CD4-positive, alpha-beta memory T cell (primary cell): Measurements from ENCODE around the gene LRRC75B. TPM values are rescaled to one million over a fixed set of nuclear protein-coding genes. Genes with fewer than 3 reads are reported as not detected.

Experiments used
- CTCF ChIA-PET: fragments of 350-600 bp; sonication (Branson Sonifier 250); formaldehyde crosslinking; loops from one replicate; lab custom pipeline; 2021; ENCODE audit warnings: inconsistent platforms; ENCODE audit not compliant: partially characterized antibody; lab: Charles Lee
- POLR2A ChIA-PET: fragments of 350-600 bp; sonication (Branson Sonifier 250); formaldehyde crosslinking; loops from one replicate; lab custom pipeline; 2021; ENCODE audit not compliant: partially characterized antibody; lab: Charles Lee
- DNase-seq, 5 donors: peaks; one replicate each; pipeline versions ENCODE4 v3.0.0 to v3.0.0-alpha.2; 2020 to 2022; ENCODE audit warnings: mixed read lengths in 1 of 5
- H3K27ac ChIP-seq: one replicate; pipeline ENCODE4 v1.7.0; 2013; ENCODE audit warnings: low read depth, low read length
- H3K27me3 ChIP-seq: 2 replicates; pipeline ENCODE4 v1.7.0; 2013; ENCODE audit warnings: mild to moderate bottlenecking, low read length, moderate library complexity; ENCODE audit not compliant: insufficient read depth
- H3K36me3 ChIP-seq: 2 replicates; pipeline ENCODE4 v1.7.0; 2013; ENCODE audit warnings: mild to moderate bottlenecking, low read length, moderate library complexity; ENCODE audit not compliant: insufficient read depth
- H3K4me1 ChIP-seq: 2 replicates; pipeline ENCODE4 v1.7.0; 2013; ENCODE audit warnings: mild to moderate bottlenecking, low read length, moderate library complexity; ENCODE audit not compliant: insufficient read depth
- H3K4me3 ChIP-seq, 2 donors: one replicate each; pipeline ENCODE4 v1.7.0; 2013; ENCODE audit warnings: low read length in 2 of 2, mild to moderate bottlenecking in 1 of 2
- H3K9me3 ChIP-seq, 2 donors: one replicate each; pipeline ENCODE4 v1.7.0; 2013; ENCODE audit warnings: low read length in 2 of 2, control low read depth in 1 of 2; ENCODE audit not compliant: control insufficient read depth in 1 of 2
- H3K27ac Mint-ChIP-seq, 7 donors: one replicate each; pipeline ENCODE4 v1.8.0; 2020 to 2021; ENCODE audit warnings: mixed read lengths in 7 of 7, mild to moderate bottlenecking in 6 of 7, inconsistent platforms in 3 of 7, moderate library complexity in 3 of 7
- H3K27me3 Mint-ChIP-seq, 2 donors: one replicate each; pipeline ENCODE4 v1.8.0; 2020 to 2021; ENCODE audit warnings: mixed read lengths in 2 of 2
- H3K36me3 Mint-ChIP-seq, 2 donors: one replicate each; pipeline ENCODE4 v1.8.0; 2020 to 2021; ENCODE audit warnings: mixed read lengths in 2 of 2, inconsistent platforms in 1 of 2, mild to moderate bottlenecking in 1 of 2
- H3K4me1 Mint-ChIP-seq, 4 donors: one replicate each; pipeline ENCODE4 v1.8.0; 2020 to 2021; ENCODE audit warnings: mixed read lengths in 4 of 4, mild to moderate bottlenecking in 1 of 4
- H3K4me3 Mint-ChIP-seq, 8 donors: one replicate each; pipeline ENCODE4 v1.8.0; 2020 to 2021; ENCODE audit warnings: mixed read lengths in 8 of 8, mild to moderate bottlenecking in 7 of 8, moderate library complexity in 6 of 8, inconsistent platforms in 3 of 8
- H3K9me3 Mint-ChIP-seq, 8 donors: one replicate each; pipeline ENCODE4 v1.8.0; 2020 to 2021; ENCODE audit warnings: mixed read lengths in 8 of 8, mild to moderate bottlenecking in 5 of 8, inconsistent platforms in 3 of 8, moderate library complexity in 1 of 8
- intact Hi-C: fragments of 100-400 bp; cut with micrococcal nuclease; formaldehyde crosslinking; loops from one replicate; pipeline ENCODE4 v1.15.1; 2023
- polyA plus RNA-seq, 2 donors: library from polyadenylated mRNA; unstranded; fragments of 300-500 nt; fragmentation: Illumina TruSeq; gene quantifications; one replicate each; pipeline ENCODE4 v1.2.3, GENCODE V29; 2021
- total RNA-seq, 2 experiments: library from RNA; stranded (reverse); gene quantifications; one replicate each; pipeline ENCODE4 v1.2.3, GENCODE V29; 2021

Gene LRRC75B
- total and polyA plus RNA-seq, 4 experiments from 2014 or later: 0.19 to 0.40 TPM; not detected in 2

DNA sequence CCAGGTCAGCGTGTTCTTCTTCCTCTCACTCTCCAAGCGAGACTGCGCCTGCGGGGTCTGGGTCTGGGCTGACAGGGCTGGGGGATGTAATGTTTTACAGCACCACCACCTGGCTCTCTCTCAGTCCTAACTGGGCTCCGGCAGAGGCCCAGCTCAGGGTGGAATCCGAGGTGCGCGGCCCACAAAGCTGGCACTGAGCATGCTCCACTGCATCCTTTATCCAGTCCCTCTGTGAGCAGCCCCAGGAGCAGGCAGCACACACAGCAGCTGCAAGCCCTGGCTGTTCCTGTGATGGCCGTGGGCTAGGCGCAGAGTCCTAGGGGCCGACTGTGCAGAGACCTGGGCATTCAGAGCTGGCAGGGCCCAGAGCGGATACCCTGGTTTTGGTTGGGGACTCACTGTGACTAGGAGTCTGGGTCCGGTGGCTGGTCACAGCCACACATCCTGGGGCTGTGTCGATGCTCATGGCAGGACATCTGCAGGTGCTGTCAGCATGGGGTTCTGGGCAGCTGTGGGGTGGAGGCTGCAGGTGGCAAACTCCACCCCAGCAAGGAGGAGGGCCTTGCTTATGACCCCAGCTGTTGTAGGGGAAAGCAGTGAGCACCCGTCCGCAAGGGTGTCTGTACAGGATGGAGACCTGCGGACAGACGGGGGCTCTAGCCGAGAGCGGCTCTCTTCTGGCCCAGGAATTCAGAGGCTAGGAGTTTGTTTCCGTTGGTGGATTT lies 4.0 kb downstream of the LRRC75B start:
- no peaks in the 10 kb centered on the region for H3K27me3 Mint-ChIP-seq
- intact Hi-C loops: no loop called here
- H3K27ac ChIP-seq: no peak overlapping the region
- H3K9me3 ChIP-seq: no peaks in the 10 kb centered on the region
- no peaks in the 10 kb centered on the region for H3K36me3 ChIP-seq
- no peak overlapping the region for H3K4me3 Mint-ChIP-seq
- no peaks in the 10 kb centered on the region for H3K36me3 Mint-ChIP-seq
- ChIA-PET POLR2A (no interaction called here), CTCF (no interaction called here)
- no peaks in the 10 kb centered on the region for H3K9me3 Mint-ChIP-seq
- H3K4me1 Mint-ChIP-seq: peaks cover 0 to 6% (median 2%) of the 10 kb centered on the region in 4 donors
- H3K4me3 ChIP-seq: no peak overlapping the region
- no peak overlapping the region for H3K27ac Mint-ChIP-seq
- DNase-seq: no peak
- H3K4me1 ChIP-seq: peaks cover 4% of the 10 kb centered on the region
- H3K27me3 ChIP-seq: no peaks in the 10 kb centered on the region

DNA sequence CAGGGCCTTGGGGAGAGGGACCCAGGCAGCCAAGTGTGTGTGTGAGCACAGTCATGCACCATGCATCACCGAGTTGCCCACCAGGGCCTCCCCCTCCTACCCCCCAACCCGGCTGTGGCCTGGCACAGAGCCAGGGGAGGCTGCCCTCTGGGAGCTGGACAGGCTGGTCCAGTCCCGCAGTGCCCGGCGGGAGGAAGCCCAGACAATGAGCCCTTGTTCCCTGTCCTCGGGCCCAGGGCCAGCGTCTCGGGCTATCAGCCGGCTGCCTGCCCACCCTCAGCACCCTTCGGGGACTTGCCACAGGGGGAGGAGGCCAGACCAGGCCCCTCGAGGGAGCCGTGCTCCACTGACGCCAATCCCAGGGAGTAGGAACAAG lies 4.5 kb downstream of the LRRC75B start:
- Mint-ChIP-seq H3K36me3 (no peaks in the 10 kb centered on the region), H3K4me1 (peaks cover 0 to 6% (median 2%) of the 10 kb centered on the region in 4 donors), H3K27me3 (no peaks in the 10 kb centered on the region), H3K27ac (no peak overlapping the region), H3K9me3 (no peaks in the 10 kb centered on the region), H3K4me3 (no peak overlapping the region)
- H3K9me3 ChIP-seq: no peaks in the 10 kb centered on the region
- peaks cover 4% of the 10 kb centered on the region for H3K4me1 ChIP-seq
- intact Hi-C loops: no loop called here
- H3K27ac ChIP-seq: no peak overlapping the region
- no peak overlapping the region for H3K4me3 ChIP-seq
- H3K27me3 ChIP-seq: no peaks in the 10 kb centered on the region
- POLR2A ChIA-PET: no interaction called here
- no peaks in the 10 kb centered on the region for H3K36me3 ChIP-seq
- no peak for DNase-seq
- CTCF ChIA-PET: no interaction called here

DNA sequence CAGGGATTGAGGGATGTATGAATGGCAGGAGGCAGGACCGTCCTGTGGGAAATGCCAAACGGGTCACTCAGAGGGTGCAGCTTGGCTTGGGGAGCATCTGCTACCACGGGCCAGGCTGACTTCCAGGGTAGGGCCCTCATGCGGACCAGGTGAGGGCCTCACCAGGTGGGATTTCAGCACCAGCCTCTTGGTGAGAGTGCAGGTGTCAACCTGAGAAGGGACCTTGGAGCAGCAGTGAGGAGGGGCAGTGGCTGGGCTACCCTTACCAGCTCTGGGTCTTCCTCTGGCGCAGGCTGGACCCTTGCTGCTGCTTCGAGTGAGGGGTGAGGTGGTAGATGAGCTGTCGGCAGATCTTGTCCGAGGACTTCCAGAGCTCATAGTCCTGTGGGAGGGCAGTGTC lies 4.9 kb downstream of the LRRC75B start:
- intact Hi-C loops: no loop called here
- Histone ChIP-seq H3K9me3 (no peaks in the 10 kb centered on the region), H3K4me3 (no peak overlapping the region), H3K27ac (no peak overlapping the region), H3K27me3 (no peaks in the 10 kb centered on the region), H3K4me1 (peaks cover 4% of the 10 kb centered on the region), H3K36me3 (no peaks in the 10 kb centered on the region)
- no peaks in the 10 kb centered on the region for H3K9me3 Mint-ChIP-seq
- DNase-seq: no peak
- peaks cover 0 to 6% (median 2%) of the 10 kb centered on the region in 4 donors for H3K4me1 Mint-ChIP-seq
- ChIA-PET POLR2A (no interaction called here), CTCF (no interaction called here)
- H3K36me3 Mint-ChIP-seq: no peaks in the 10 kb centered on the region
- no peak overlapping the region for H3K27ac Mint-ChIP-seq
- H3K4me3 Mint-ChIP-seq: no peak overlapping the region
- H3K27me3 Mint-ChIP-seq: no peaks in the 10 kb centered on the region

GRCh38 chr22:24587251-24587650 lies 5.6 kb downstream of the LRRC75B start:
- DNase-seq: no peak
- no peak overlapping the region for H3K4me3 Mint-ChIP-seq
- H3K4me1 Mint-ChIP-seq: peaks cover 0 to 3% (median under 1%) of the 10 kb centered on the region in 4 donors
- no peaks in the 10 kb centered on the region for H3K27me3 Mint-ChIP-seq
- Histone ChIP-seq H3K9me3 (no peaks in the 10 kb centered on the region), H3K36me3 (no peaks in the 10 kb centered on the region), H3K4me1 (peaks cover 2% of the 10 kb centered on the region), H3K27me3 (no peaks in the 10 kb centered on the region), H3K27ac (no peak overlapping the region), H3K4me3 (no peak overlapping the region)
- intact Hi-C loops: no loop called here
- H3K27ac Mint-ChIP-seq: no peak overlapping the region
- H3K9me3 Mint-ChIP-seq: no peaks in the 10 kb centered on the region
- ChIA-PET POLR2A (no interaction called here), CTCF (no interaction called here)
- no peaks in the 10 kb centered on the region for H3K36me3 Mint-ChIP-seq

- ChIA-PET CTCF (no interaction called here), POLR2A (no interaction called here)
- no peaks in the 10 kb centered on the region for H3K36me3 Mint-ChIP-seq
- intact Hi-C loops: no loop called here
- H3K9me3 ChIP-seq: no peaks in the 10 kb centered on the region
- no peak for DNase-seq
- H3K27me3 ChIP-seq: no peaks in the 10 kb centered on the region
- no peak overlapping the region for H3K4me3 ChIP-seq
- no peak overlapping the region for H3K4me3 Mint-ChIP-seq
- H3K27me3 Mint-ChIP-seq: no peaks in the 10 kb centered on the region
- H3K4me1 Mint-ChIP-seq: no peaks in the 10 kb centered on the region
- H3K9me3 Mint-ChIP-seq: peaks cover 0 to 2% (median 0%) of the 10 kb centered on the region in 8 donors
- no peaks in the 10 kb centered on the region for H3K4me1 ChIP-seq
- H3K27ac ChIP-seq: no peak overlapping the region
- no peaks in the 10 kb centered on the region for H3K36me3 ChIP-seq
- no peak overlapping the region for H3K27ac Mint-ChIP-seq
Observed at GRCh38 chr22:24585927-24586546, 6.8 kb downstream of the LRRC75B start.

GRCh38 chr22:24585461-24585860 lies 7.4 kb downstream of the LRRC75B start:
- Mint-ChIP-seq H3K36me3 (no peaks in the 10 kb centered on the region), H3K27ac (no peak overlapping the region), H3K4me1 (no peaks in the 10 kb centered on the region), H3K27me3 (no peaks in the 10 kb centered on the region), H3K4me3 (no peak overlapping the region), H3K9me3 (peaks cover 0 to 2% (median 0%) of the 10 kb centered on the region in 8 donors)
- Histone ChIP-seq H3K36me3 (no peaks in the 10 kb centered on the region), H3K9me3 (no peaks in the 10 kb centered on the region), H3K27me3 (no peaks in the 10 kb centered on the region), H3K4me3 (no peak overlapping the region), H3K4me1 (no peaks in the 10 kb centered on the region), H3K27ac (no peak overlapping the region)
- ChIA-PET POLR2A (no interaction called here), CTCF (no interaction called here)
- intact Hi-C loops: no loop called here
- no peak for DNase-seq

- ChIA-PET CTCF (no interaction called here), POLR2A (no interaction called here)
- Mint-ChIP-seq H3K9me3 (peaks cover 0 to 2% (median 0%) of the 10 kb centered on the region in 8 donors), H3K27ac (no peak overlapping the region), H3K27me3 (no peaks in the 10 kb centered on the region), H3K4me1 (no peaks in the 10 kb centered on the region), H3K4me3 (no peak overlapping the region), H3K36me3 (no peaks in the 10 kb centered on the region)
- intact Hi-C loops: no loop called here
- no peak overlapping the region for H3K4me3 ChIP-seq
- no peaks in the 10 kb centered on the region for H3K36me3 ChIP-seq
- H3K27ac ChIP-seq: no peak overlapping the region
- no peaks in the 10 kb centered on the region for H3K9me3 ChIP-seq
- H3K27me3 ChIP-seq: no peaks in the 10 kb centered on the region
- DNase-seq: no peak
- H3K4me1 ChIP-seq: no peaks in the 10 kb centered on the region
Observed at GRCh38 chr22:24584871-24585411, 7.9 kb downstream of the LRRC75B start.
